HepG2 (cell line): ENCODE data around the gene WTAP. TPM values are rescaled to one million over a fixed set of nuclear protein-coding genes. Genes with fewer than 3 reads are reported as not detected.
A peak's percentile ranks its signal among the peaks of the same experiment; 100 is the strongest.

Experiments
- ATF7-NPFF ChIP-seq: sonication (generic); formaldehyde crosslinking; IDR thresholded peaks from 2 replicates; pipeline ENCODE4 v1.8.1; 2023; ENCODE audit warnings: mild to moderate bottlenecking, low read depth, missing genetic modification reagents, moderate library complexity
- BRCA1 ChIP-seq: sonication (generic); formaldehyde crosslinking; IDR thresholded peaks from 2 replicates; pipeline ENCODE4 v1.4.0; 2020; ENCODE audit warnings: missing genetic modification reagents
- CBX1 ChIP-seq: IDR thresholded peaks from one replicate; pipeline ENCODE4 v1.6.1; 2016; ENCODE audit warnings: antibody characterized with exemption, low read depth
- CCAR2 ChIP-seq: fragments of 200-400 bp; formaldehyde crosslinking; optimal IDR thresholded peaks from 2 replicates; pipeline ENCODE3; 2018; ENCODE audit warnings: low read depth, mild to moderate bottlenecking, low read length, moderate library complexity
- HHEX ChIP-seq: IDR thresholded peaks from 2 replicates; pipeline ENCODE4 v1.6.1; 2016; ENCODE audit warnings: control low read depth
- HOXD1 ChIP-seq: sonication (generic); formaldehyde crosslinking; IDR thresholded peaks from 2 replicates; pipeline ENCODE4 v1.5.0; 2020; ENCODE audit warnings: missing genetic modification reagents
- JUN ChIP-seq: sonication (generic); formaldehyde crosslinking; IDR thresholded peaks from 2 replicates; pipeline ENCODE4 v1.4.0; 2020; ENCODE audit warnings: mild to moderate bottlenecking, missing genetic modification reagents
- MEIS2 ChIP-seq: sonication (generic); formaldehyde crosslinking; IDR thresholded peaks from 2 replicates; pipeline ENCODE4 v1.9.0; 2021; ENCODE audit warnings: mild to moderate bottlenecking, missing genetic modification reagents
- MXD1 ChIP-seq: sonication (generic); formaldehyde crosslinking; IDR thresholded peaks from 2 replicates; pipeline ENCODE4 v1.4.0; 2020; ENCODE audit warnings: mild to moderate bottlenecking, missing genetic modification reagents
- NFE2L2 ChIP-seq: fragments of 150-350 bp; IDR thresholded peaks from 2 replicates; pipeline ENCODE4 v1.6.1; 2014; ENCODE audit warnings: low read length
- POLR2AphosphoS5 ChIP-seq: IDR thresholded peaks from 2 replicates; pipeline ENCODE4 v1.6.1; 2012; ENCODE audit warnings: low read depth, low read length
- SCMH1 ChIP-seq: sonication (generic); formaldehyde crosslinking; IDR thresholded peaks from 2 replicates; pipeline ENCODE4 v1.9.0; 2021; ENCODE audit warnings: missing genetic modification reagents, mild to moderate bottlenecking, borderline replicate concordance
- ZBTB37 ChIP-seq: sonication (generic); formaldehyde crosslinking; IDR thresholded peaks from 2 replicates; pipeline ENCODE4 v1.4.0; 2020; ENCODE audit warnings: mild to moderate bottlenecking, missing genetic modification reagents
- ZEB1 ChIP-seq: IDR thresholded peaks from 2 replicates; pipeline ENCODE4 v1.6.1; 2012; ENCODE audit warnings: mild to moderate bottlenecking, low read depth, inconsistent platforms; ENCODE audit not compliant: insufficient replicate concordance
- ZMYM4 ChIP-seq: sonication (generic); formaldehyde crosslinking; IDR thresholded peaks from 2 replicates; pipeline ENCODE4 v1.8.1; 2023; ENCODE audit warnings: mild to moderate bottlenecking, missing genetic modification reagents
- ZNF33B ChIP-seq: sonication (generic); formaldehyde crosslinking; IDR thresholded peaks from 2 replicates; pipeline ENCODE4 v1.5.1; 2020; ENCODE audit warnings: mild to moderate bottlenecking, missing genetic modification reagents
- ZNF34 ChIP-seq: sonication (generic); formaldehyde crosslinking; IDR thresholded peaks from 2 replicates; pipeline ENCODE4 v1.4.0; 2020; ENCODE audit warnings: mild to moderate bottlenecking, missing genetic modification reagents, borderline replicate concordance
- ZNF552 ChIP-seq: sonication (generic); formaldehyde crosslinking; IDR thresholded peaks from 2 replicates; pipeline ENCODE4 v1.9.0; 2022; ENCODE audit warnings: missing genetic modification reagents, mild to moderate bottlenecking, borderline replicate concordance
- ZNF558 ChIP-seq: sonication (generic); formaldehyde crosslinking; IDR thresholded peaks from 2 replicates; pipeline ENCODE4 v1.9.0; 2022; ENCODE audit warnings: mild to moderate bottlenecking, missing genetic modification reagents, borderline replicate concordance
- ZSCAN29 ChIP-seq: sonication (generic); formaldehyde crosslinking; conservative IDR thresholded peaks from 2 replicates; pipeline ENCODE4 v1.4.0; 2020; ENCODE audit warnings: mild to moderate bottlenecking, missing genetic modification reagents
- polyA plus RNA-seq, 8 experiments: library from polyadenylated mRNA; depleted of rRNA in 3 of 8; stranded (reverse) in 7 of 8; unstranded in 1 of 8; fragments of >200 nt; fragmentation: Illumina TruSeq in 4 of 8; extraction: Trizol in 4 of 8; gene quantifications; 2 replicates each; pipeline versions ENCODE4 v1.2.1 to v1.2.3, GENCODE V29; 2011 to 2016; ENCODE audit warnings: low read depth in 4 of 8, missing spikeins in 1 of 8, mixed read lengths in 1 of 8; ENCODE audit not compliant: insufficient read depth in 1 of 8
- total RNA-seq, 5 experiments: library from RNA; depleted of rRNA; stranded (reverse); fragments of >200 nt; fragmentation: Illumina TruSeq; extraction: Trizol; gene quantifications; 2 replicates each; pipeline ENCODE4 v1.2.3, GENCODE V29; 2016; ENCODE audit warnings: low read depth in 1 of 5
- TF ChIP-seq, protein P1 (sequence below): sonication (generic); formaldehyde crosslinking; IDR thresholded peaks from 2 replicates; pipeline ENCODE4 v1.4.0; 2020; ENCODE audit warnings: missing genetic modification reagents
- TF ChIP-seq, protein P2 (sequence below): sonication (generic); formaldehyde crosslinking; IDR thresholded peaks from 2 replicates; pipeline ENCODE4 v1.5.0; 2020; ENCODE audit warnings: missing genetic modification reagents, mild to moderate bottlenecking, borderline replicate concordance
- TF ChIP-seq, protein P3 (sequence below): sonication (generic); formaldehyde crosslinking; IDR thresholded peaks from 2 replicates; pipeline ENCODE4 v1.4.0; 2020; ENCODE audit warnings: missing genetic modification reagents, borderline replicate concordance

The WTAP gene
- total and polyA plus RNA-seq, 2 of the 13 experiments (the other 11 are each of a cell fraction or from before 2014, with no cell fraction given): 31.6 to 167 TPM

GRCh38 chr6:159788753-159789376 is 61.6 kb downstream of the WTAP start (continued):
- TF ChIP-seq BRCA1 (CRISPR knock-in tag): 0 out of 2 replicates have a peak, but pooled peaks have one; percentile 7
- no peak for TF ChIP-seq ZNF33B (CRISPR knock-in tag)
- TF ChIP-seq ZNF552 (CRISPR knock-in tag): 0 out of 2 replicates have a peak, but pooled peaks have one; percentile 15
- TF ChIP-seq, protein P1, sequence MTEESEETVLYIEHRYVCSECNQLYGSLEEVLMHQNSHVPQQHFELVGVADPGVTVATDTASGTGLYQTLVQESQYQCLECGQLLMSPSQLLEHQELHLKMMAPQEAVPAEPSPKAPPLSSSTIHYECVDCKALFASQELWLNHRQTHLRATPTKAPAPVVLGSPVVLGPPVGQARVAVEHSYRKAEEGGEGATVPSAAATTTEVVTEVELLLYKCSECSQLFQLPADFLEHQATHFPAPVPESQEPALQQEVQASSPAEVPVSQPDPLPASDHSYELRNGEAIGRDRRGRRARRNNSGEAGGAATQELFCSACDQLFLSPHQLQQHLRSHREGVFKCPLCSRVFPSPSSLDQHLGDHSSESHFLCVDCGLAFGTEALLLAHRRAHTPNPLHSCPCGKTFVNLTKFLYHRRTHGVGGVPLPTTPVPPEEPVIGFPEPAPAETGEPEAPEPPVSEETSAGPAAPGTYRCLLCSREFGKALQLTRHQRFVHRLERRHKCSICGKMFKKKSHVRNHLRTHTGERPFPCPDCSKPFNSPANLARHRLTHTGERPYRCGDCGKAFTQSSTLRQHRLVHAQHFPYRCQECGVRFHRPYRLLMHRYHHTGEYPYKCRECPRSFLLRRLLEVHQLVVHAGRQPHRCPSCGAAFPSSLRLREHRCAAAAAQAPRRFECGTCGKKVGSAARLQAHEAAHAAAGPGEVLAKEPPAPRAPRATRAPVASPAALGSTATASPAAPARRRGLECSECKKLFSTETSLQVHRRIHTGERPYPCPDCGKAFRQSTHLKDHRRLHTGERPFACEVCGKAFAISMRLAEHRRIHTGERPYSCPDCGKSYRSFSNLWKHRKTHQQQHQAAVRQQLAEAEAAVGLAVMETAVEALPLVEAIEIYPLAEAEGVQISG (CRISPR knock-in tag): no peak; the same call in 1 of the 2 replicates
- no peak for TF ChIP-seq ATF7-NPFF (CRISPR knock-in tag)
- TF ChIP-seq, protein P2, sequence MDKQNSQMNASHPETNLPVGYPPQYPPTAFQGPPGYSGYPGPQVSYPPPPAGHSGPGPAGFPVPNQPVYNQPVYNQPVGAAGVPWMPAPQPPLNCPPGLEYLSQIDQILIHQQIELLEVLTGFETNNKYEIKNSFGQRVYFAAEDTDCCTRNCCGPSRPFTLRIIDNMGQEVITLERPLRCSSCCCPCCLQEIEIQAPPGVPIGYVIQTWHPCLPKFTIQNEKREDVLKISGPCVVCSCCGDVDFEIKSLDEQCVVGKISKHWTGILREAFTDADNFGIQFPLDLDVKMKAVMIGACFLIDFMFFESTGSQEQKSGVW (CRISPR knock-in tag): peak; percentile 77; the same call in 1 of the 2 replicates
- TF ChIP-seq ZSCAN29 (CRISPR knock-in tag): 0 out of 2 replicates have a peak, but pooled peaks have one; percentile 19
- no peak for TF ChIP-seq CCAR2
- no peak for TF ChIP-seq ZBTB37 (CRISPR knock-in tag)
- no peak for TF ChIP-seq HHEX (CRISPR knock-in tag)
- peak; percentile 96; the same call in 1 of the 2 replicates for TF ChIP-seq MXD1
- TF ChIP-seq HOXD1 (CRISPR knock-in tag): peak; percentile 49; the same call in 1 of the 2 replicates
- TF ChIP-seq JUN (CRISPR knock-in tag): 0 out of 2 replicates have a peak, but pooled peaks have one; percentile 19
- no peak for TF ChIP-seq POLR2AphosphoS5
- no peak for TF ChIP-seq CBX1
- no peak for TF ChIP-seq SCMH1 (CRISPR knock-in tag)
- peak; percentile 55; the same call in 1 of the 2 replicates for TF ChIP-seq ZNF34 (CRISPR knock-in tag)
- TF ChIP-seq NFE2L2: no peak
- TF ChIP-seq ZMYM4 (CRISPR knock-in tag): no peak
- TF ChIP-seq, protein P3, sequence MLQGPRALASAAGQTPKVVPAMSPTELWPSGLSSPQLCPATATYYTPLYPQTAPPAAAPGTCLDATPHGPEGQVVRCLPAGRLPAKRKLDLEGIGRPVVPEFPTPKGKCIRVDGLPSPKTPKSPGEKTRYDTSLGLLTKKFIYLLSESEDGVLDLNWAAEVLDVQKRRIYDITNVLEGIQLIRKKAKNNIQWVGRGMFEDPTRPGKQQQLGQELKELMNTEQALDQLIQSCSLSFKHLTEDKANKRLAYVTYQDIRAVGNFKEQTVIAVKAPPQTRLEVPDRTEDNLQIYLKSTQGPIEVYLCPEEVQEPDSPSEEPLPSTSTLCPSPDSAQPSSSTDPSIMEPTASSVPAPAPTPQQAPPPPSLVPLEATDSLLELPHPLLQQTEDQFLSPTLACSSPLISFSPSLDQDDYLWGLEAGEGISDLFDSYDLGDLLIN: no peak
- TF ChIP-seq MEIS2: peak; percentile 59; the same call in 1 of the 2 replicates
- no peak for TF ChIP-seq ZEB1
- 0 out of 2 replicates have a peak, but pooled peaks have one; percentile 90 for TF ChIP-seq ZNF558 (CRISPR knock-in tag)
